HuH-7 (cell line): Measurements from ENCODE around the gene OASL.
"Not testable (repeated sequence)": the region's sequence is repeated elsewhere in the genome, so short reads cannot be mapped to it uniquely, and the experiment has no call there.

ENCODE experiments used
- DNase-seq: peaks from one replicate; pipeline ENCODE4 v3.0.0; 2011; ENCODE audit warnings: low spot score

Gene OASL, protein sequence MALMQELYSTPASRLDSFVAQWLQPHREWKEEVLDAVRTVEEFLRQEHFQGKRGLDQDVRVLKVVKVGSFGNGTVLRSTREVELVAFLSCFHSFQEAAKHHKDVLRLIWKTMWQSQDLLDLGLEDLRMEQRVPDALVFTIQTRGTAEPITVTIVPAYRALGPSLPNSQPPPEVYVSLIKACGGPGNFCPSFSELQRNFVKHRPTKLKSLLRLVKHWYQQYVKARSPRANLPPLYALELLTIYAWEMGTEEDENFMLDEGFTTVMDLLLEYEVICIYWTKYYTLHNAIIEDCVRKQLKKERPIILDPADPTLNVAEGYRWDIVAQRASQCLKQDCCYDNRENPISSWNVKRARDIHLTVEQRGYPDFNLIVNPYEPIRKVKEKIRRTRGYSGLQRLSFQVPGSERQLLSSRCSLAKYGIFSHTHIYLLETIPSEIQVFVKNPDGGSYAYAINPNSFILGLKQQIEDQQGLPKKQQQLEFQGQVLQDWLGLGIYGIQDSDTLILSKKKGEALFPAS

DNA sequence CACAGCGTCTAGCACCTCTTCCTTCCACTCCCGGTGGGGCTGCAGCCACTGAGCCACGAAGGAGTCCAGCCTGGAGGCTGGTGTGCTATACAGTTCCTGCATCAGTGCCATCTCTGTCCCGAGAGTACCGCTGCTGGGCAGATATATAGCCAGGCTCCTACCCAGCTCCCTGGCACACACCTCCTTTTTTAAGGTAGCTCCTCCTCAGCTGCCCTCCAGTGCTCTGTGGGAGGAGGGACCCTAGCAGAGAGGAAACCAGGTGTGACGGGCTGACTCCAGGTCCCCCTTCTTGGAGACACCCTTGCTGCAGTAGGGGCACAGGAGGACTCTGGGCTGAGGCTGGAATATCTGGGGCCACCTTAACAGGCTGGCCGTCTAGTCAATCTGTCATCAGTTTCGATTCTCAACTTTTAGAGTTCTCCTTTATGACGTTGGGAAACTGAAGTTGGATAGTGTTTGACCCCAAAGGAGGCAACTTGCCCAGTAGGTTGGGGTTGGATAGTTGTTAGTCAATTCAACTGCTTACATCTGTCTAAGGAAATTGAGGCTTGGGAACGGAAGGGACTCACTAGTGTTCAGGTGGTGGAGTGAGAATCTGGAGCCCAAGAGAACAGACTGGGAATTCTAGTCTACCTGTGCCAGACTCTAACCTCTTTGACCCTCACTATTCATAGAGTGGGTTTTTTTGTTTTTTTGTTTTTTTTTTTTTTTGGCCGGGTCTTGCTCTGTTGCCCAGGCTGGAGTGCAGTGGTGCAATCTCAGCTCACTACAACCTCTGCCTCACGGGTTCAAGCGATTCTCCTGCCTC is at the start of gene OASL:
Gene OASL (minus strand): TSS at position 386 of the 808 bp plus-strand sequence. CDS start 275 bp downstream, at position 111.
- DNase-seq: no peak

DNA sequence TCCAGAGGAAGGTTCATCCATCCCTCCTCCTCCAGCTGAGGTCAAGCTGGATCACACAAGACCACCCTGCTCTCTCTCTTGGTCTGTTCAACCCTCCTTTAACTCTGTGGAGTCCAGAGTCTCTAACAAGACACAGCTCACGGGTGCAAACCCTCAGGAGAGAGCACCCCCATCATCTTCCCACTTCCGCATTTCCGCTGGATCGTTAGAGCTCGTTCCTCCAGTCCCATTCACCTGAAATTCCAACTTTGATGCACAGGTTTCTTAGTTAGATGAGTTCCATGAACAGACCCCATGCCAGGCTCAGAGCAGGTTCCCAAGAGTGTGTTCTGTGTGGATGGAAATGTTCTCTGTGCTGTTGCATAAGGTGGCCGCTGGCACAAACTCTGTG is 49.1 kb upstream of the OASL start:
- DNase-seq: no peak

DNA sequence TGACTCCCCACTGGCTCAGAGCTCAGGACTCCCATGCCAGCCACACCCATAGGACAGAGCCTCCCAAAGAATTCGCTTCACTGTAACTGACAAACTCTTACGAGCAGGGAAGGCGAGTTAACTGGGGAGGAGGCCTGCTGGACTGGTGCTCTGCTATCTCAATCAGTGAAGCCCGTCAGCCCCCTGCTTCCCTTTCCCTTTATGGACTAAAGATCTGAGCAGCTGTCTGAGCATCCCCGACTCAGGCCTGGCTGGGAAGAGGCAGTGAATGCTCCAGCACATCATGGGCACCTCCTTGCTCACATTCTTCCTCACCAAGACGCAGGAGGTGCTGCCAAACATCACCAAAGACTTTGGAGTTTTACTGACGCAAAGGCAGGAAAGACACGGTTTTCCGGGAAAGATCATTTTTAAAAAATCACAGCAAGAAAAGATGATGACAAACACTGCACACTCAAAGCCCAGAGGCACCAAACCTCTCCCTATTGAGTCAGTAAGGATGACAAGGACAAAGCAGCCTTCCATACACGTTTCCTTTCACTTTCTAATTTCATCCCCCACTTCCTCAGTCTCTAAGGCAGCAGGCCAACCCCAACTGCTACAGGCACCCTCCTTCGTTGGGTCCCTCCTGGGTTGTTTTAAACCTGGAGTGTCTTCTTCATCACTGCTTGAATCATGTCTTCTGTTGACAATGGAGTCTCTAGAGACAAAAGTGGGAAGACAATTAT is 48.6 kb upstream of the OASL start:
- DNase-seq: no peak

DNA sequence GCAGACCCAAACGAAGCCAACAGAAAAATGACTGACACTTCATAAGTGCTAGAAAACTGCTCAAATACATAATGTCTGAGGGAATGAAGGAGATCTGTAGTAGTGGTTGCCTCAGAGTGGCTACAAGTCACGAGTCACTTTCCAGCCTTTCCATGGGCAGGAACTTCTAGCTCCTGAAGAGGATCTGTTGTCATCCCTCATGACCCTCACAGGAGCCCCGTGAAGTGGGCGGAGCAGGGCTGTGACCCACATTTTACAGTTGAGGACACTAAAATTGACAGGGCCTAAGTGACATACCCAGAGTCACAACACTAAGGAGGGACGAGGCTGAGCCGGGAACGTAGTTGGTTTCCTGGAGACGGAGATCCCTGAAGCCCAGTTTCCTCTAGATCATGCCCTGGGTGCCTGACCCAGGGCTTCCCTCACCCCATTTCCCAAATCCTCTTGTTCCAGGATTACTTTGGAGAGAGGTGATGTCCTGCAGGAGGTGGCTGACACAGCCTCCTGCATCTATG is 47.8 kb upstream of the OASL start:
- DNase-seq: no peak

DNA sequence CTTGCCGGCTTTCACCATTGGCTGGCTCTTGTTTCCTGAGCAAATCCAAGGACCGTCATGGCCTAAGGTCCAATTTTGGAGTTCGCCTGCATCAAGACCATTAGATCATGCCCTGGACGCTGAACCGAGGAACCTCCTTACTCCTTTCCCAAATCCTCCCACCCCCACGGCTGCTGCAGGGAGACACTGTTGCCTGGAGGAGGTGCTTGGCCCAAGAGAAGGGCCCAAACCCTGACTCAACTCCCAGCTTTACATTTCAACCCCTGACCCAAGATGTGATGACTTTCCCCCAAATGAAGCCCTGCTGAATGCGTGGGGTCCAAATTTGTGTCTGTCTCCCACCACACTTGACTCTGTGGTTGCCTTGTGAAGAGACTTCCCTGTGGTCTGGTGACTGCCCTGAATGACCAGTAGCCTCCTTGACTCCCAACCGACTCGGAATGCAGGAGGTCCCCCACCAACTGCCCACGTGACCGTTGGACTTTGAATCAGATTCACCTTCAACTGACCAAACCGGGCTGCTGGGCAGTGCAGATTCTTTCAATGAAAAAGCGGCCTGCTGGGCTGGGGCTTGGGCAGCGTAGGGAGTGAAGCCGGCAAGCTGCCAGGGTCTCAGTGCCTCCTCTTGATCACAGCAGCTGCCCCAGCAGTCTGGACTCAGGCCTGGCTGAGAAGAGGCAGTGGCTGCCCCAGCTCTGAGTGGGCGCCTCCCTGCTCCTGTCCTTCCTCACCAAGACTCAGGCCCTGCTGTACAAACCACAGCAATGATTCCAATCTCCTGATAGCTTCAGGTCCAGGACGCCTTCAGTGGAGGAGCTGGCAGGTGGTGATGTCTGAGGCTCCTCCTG is 46.7 kb upstream of the OASL start:
- no peak for DNase-seq

DNA sequence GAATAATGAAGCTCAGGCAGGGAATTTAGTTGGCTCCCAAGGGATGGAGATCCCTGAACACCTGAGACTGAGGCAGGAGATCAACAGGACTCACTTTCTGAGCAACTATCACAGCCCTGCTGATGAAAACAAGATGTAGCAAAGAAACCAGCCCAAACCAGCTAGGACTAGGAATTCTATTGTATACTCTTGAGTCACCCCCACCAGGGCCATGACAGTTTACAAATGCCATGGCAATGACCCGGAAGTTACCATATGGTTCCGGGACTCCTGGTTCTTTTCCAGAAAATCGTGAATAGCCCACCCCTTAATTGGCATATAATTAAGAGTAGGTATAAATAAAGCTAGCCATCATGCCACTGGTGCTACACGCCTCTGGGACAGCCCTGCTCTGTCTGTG is 46.0 kb upstream of the OASL start:
- DNase-seq: no peak

DNA sequence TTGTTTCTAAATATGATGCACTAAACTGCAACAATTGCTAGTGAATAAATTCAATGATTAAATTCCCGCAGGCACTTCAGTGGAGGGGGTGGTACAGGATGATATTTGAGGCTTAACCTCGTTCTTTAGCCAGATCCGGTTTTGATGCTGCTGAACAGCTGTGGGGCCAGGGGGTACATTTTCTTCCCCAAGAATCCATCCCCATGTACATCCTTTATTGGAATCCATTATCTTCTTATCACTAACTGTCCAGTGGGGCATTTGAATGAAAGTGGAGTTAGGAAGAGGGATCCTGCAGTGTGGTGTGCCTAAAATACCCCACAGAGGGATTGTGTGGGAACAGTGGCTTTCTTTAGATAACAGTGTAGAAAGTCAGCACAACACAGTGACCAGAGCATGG is 45.2 kb upstream of the OASL start:
- no peak for DNase-seq

DNA sequence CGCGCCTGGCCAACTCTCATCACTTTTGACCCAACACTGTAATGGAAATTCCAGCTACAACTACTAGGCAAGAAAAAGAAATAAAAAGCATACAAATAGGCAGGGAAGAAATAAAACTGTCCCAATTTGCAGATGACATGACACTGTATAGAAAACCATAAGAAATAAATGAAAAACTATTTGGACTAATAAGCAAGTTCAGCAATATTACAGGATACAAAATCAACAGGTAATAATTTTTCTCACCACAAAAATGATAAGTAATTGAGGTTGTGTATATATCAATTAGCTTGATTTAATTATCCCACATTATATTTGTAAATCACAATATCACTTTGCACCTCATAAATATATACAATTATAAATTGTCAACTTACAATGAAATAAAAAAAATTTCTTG is 41.9 kb upstream of the OASL start:
- DNase-seq: no peak

DNA sequence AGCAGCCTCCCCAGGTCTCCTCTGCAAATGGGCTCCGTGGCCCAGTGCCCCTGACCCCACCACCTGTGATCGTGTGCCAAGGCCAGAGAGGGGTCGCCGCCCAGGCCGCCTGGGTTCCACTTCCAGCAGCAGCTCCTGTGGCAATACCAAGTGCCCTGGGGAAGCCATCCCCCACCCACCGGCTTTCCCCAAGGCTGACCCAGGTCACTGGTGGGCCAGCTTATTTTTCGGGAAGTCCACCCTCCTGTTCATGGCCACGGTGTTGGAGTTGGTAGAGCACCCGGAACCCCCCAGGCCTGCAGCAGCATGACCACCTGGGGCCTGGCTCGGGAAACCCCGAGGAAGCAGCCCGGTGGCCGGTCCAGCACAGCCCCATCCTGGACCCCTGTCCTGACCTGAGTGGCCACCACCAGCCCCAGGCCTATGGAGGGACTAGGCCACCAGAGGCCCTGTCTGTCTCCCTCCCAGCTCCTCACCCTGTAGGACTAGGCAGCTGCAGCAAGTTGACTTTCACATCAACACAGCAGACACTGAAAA is 40.8 kb upstream of the OASL start:
- no peak for DNase-seq

DNA sequence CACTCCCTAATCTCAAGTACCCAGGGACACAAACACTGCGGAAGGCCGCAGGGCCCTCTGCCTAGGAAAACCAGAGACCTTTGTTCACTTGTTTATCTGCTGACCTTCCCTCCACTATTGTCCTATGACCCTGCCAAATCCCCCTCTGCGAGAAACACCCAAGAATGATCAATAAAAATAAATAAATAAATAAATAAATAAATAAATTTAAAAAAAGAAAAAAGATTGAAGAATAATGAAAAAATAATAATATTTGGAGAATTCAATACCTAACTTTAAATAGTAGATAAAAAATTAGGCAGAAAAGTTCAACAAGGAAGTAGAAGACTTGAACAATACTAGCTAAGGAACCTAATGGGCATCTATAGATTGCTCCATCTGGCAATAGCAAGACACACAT is 38.4 kb upstream of the OASL start:
- not testable (repeated sequence) for DNase-seq

DNA sequence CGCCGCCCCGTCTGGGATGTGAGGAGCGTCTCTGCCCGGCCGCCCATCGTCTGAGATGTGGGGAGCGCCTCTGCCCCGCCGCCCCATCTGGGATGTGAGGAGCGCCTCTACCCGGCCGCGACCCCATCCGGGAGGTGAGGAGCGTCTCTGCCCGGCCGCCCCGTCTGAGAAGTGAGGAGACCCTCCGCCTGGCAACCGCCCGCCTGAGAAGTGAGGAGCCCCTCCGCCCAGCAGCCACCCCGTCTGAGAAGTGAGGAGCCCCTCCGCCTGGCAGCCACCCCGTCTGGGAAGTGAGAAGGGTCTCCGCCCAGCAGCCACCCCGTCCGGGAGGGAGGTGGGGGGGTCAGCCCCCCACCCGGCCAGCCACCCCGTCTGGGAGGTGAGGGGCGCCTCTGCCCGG is 36.9 kb upstream of the OASL start:
- DNase-seq: not testable (repeated sequence)

DNA sequence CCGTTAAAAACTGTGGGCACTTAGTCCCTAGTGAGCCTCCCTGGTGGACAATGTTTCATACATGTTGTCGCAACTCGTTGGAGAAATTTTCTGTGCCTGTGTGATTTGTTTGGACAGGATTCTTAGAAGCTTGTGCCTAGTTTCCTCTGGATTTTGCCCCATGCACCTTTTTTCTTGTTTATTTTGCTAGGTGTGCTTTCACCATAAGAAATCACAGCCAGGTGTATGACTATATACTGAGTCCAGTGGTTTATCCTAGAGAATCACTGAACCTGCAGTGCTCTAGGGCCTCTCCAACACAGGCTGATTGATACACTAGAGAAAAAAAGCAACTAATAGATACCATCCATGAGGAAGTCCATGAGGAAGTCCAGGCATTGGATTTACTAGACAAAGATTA is 33.1 kb upstream of the OASL start:
- DNase-seq: no peak

DNA sequence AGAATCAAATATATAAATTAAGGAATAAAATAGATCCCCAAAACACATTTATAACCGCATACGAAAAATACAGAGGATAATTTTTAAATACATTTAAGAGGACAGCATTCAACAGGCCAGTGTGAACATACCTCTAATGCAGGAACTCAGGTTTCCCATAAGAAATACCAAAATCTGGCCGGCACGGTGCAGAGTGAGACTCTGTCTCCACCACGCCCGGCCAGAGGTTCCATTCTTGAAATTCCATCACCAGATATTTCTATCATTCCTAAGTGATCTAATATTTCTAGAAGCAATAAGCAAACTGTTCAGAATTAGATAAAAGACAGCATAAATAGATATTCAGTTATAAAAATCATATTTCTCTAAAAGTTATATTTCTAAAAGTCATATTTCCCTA is 30.2 kb upstream of the OASL start:
- DNase-seq: no peak

DNA sequence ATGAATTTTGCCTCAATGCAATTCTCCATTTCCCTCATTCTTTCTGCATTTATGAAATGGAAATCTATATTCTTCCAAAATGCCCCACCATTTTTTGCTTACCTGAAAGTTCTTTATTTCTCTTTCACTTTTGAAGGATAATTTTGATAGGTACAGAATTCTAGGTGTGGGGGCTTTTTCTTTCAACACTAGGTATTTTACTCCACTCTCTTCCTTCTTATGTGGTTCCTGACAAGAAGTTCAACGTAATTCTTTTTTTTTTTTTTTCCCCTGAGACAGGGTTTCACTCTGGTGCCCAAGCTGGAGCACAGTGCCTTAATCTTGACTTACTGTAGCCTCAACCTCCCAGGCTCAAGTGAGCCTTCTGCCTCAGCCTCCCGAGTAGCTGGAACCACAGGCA is 26.3 kb upstream of the OASL start:
- no peak for DNase-seq

DNA sequence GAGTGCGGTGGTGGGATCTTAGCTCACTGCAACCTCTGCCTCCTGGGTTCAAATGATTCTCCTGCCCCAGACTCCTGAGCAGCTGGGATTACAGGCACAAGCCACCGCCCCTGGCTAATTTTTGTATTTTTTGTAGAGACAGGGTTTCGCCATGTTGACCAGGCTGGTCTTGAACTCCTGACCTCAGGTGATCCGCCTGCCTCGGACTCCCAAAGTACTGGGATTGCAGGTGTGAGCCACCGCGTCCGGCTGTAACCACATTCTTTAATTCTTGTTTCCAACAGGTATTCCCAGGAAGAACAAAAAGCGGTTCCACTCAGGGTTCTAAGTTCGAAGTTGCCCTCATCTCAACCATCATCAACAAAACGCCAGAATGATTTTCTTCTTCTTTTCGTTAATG is 25.5 kb upstream of the OASL start:
- DNase-seq: not testable (repeated sequence)

DNA sequence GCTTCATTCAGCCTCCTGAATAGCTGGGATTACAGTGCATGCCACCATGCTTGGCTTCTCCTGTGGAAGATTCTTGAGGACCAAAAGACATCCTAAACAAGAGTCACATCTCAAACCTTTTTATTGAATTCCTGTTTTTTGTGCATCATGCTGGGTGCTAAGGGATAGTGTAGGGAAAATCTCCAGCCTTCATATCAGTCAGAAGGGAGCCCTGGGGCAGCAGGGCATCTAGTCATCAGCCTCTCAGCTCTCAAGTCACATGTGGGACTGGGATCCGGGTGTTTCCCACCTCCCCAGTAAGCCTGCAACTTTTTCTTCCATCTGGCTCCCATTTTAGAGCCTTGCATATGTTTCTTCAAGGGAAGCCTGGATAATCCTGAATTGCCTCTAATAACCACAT is 25.1 kb upstream of the OASL start:
- no peak for DNase-seq

DNA sequence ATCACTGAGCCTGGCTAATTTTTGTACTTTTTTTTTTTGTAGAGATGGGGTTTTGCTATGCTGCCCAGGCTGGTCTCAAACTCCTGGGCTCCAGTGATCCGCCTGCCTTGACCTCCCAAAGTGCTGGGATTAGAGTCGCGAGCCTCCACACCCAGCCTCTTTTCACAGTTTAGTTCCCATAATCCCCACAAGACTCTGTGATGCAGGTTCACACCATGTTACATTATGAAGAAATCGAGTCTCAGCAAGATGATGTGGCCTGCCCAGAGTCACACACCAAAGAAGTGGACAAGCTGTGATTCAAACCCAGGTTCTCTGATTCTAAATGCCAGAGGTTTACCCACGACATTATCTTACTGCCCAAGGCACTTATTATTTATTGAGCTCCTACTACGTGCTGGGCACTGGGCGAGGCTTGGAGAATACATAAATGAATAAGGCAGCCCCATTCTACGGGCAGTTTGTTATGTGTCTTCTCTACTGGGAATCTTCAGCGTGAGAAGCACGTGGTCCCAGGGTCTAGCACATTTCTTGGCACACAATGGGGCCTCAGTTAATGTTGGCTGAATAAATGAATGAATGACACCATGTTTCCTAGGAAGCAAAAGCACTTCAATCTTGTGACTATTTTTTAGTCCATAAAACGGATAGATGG is 23.5 kb upstream of the OASL start:
- DNase-seq: no peak

DNA sequence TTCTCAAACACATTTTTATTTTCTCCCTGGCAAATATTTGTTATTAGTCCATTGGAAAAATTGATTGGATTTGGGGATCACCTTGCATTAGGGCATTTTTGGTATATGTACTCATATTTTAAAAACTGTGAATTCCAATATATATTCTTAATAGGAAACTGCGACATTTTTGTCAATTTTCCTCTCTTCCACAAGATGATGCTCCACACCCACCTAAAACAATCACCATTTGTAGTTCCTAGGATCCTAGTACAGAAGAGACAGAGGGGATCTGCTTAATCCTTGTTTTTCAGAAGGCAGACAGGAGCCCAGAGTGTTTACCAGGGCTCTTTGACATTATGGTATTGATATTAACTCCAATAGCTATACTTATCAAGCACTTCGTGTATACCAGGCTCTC is 22.8 kb upstream of the OASL start:
- no peak for DNase-seq

DNA sequence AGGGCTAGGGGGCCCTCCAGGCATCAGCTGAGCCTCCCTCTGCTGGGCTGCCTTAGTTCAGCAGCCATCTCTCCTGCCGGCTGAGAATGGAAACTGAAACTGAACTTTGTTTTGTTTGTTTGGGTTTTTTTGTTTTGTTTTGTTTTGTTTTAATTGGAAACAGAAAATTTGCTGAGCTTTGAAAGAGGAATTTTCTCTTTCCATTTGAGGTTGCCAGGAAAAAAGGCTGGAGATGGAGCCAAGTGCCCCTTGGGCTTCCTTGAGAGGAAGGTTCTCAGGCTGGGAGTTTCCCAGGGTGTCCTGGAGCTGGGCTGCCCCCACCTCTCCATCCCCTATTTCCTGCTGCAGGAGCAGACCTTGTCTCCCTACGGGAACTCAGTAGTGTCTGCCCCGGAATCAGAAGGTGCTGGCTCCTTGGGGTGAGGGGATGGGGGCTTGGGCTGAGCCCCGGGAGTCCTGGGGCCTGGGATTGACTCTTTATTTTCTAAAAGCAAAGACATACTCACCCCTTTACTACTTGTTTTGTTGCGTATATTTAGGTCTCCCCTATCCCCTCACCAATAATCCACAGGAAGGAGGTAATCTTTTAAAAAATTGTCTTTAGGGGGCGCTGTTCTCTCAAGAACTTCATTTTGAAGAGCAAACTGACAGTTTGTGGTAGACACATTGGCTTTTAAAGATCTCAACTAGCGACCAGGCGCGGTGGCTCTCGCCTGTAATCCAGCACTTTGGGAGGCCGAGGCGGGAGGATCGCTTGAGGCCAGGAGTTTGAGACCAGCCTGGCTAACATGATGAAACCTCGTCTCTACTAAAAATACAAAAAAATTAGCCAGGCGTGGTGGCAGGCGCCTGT is 21.3 kb upstream of the OASL start:
- DNase-seq: peak; percentile 50
